HUES6 (cell line): Measurements from ENCODE around the gene LRP2.
"Not testable (repeated sequence)": the region's sequence is repeated elsewhere in the genome, so short reads cannot be mapped to it uniquely, and the experiment has no call there.

Experiments
- H3K27ac ChIP-seq: 2 replicates; pipeline ENCODE4 v1.7.0; 2013; ENCODE audit warnings: low read depth, mild to moderate bottlenecking, low read length, inconsistent platforms
- H3K27me3 ChIP-seq: 2 replicates; pipeline ENCODE4 v1.6.1; 2013; ENCODE audit warnings: low read length; ENCODE audit not compliant: control insufficient read depth, insufficient read depth
- H3K36me3 ChIP-seq: 2 replicates; pipeline ENCODE4 v1.6.1; 2013; ENCODE audit warnings: low read length; ENCODE audit not compliant: control insufficient read depth, insufficient read depth
- H3K4me1 ChIP-seq: 2 replicates; pipeline ENCODE4 v1.6.1; 2013; ENCODE audit warnings: low read length; ENCODE audit not compliant: control insufficient read depth, insufficient read depth
- H3K4me3 ChIP-seq: 2 replicates; pipeline ENCODE4 v1.5.1; 2013; ENCODE audit warnings: low read depth, low read length
- H3K9ac ChIP-seq: one replicate; pipeline ENCODE4 v1.6.1; 2013; ENCODE audit warnings: mild to moderate bottlenecking, low read length
- H3K9me3 ChIP-seq: 2 replicates; pipeline ENCODE4 v1.6.1; 2013; ENCODE audit warnings: low read depth, low read length; ENCODE audit not compliant: control insufficient read depth, insufficient read depth

Gene LRP2

GRCh38 chr2:169325886-169326285 is 36.4 kb downstream of the LRP2 start:
- H3K9me3 ChIP-seq, H3K36me3 ChIP-seq, H3K27me3 ChIP-seq, H3K27ac ChIP-seq, H3K4me1 ChIP-seq, H3K9ac ChIP-seq, H3K4me3 ChIP-seq: not testable (repeated sequence)

- no peak overlapping the region for H3K27ac ChIP-seq
- H3K27me3 ChIP-seq: no peaks in the 10 kb centered on the region
- H3K9me3 ChIP-seq: no peaks in the 10 kb centered on the region; the same call in 1 of the 2 replicates
- H3K4me3 ChIP-seq: no peak overlapping the region
- no peak overlapping the region for H3K9ac ChIP-seq
- H3K36me3 ChIP-seq: no peaks in the 10 kb centered on the region
- H3K4me1 ChIP-seq: no peaks in the 10 kb centered on the region; the same call in 1 of the 2 replicates
Measured at GRCh38 chr2:169324581-169325260, 37.6 kb downstream of the LRP2 start.

GRCh38 chr2:169323841-169324240 is 38.5 kb downstream of the LRP2 start:
- H3K9me3 ChIP-seq: no peaks in the 10 kb centered on the region; the same call in 1 of the 2 replicates
- H3K9ac ChIP-seq: no peak overlapping the region
- H3K27ac ChIP-seq: no peak overlapping the region
- no peaks in the 10 kb centered on the region; the same call in 1 of the 2 replicates for H3K4me1 ChIP-seq
- H3K36me3 ChIP-seq: no peaks in the 10 kb centered on the region
- H3K4me3 ChIP-seq: no peak overlapping the region
- H3K27me3 ChIP-seq: no peaks in the 10 kb centered on the region

- no peaks in the 10 kb centered on the region for H3K36me3 ChIP-seq
- no peaks in the 10 kb centered on the region; the same call in 1 of the 2 replicates for H3K4me1 ChIP-seq
- no peak overlapping the region for H3K4me3 ChIP-seq
- no peaks in the 10 kb centered on the region; the same call in 1 of the 2 replicates for H3K9me3 ChIP-seq
- no peak overlapping the region for H3K9ac ChIP-seq
- H3K27ac ChIP-seq: no peak overlapping the region
- H3K27me3 ChIP-seq: no peaks in the 10 kb centered on the region
Measured at GRCh38 chr2:169320561-169320960, 41.8 kb downstream of the LRP2 start.

GRCh38 chr2:169315357-169315756 is 47.0 kb downstream of the LRP2 start:
- H3K4me3 ChIP-seq: no peak overlapping the region
- no peaks in the 10 kb centered on the region for H3K36me3 ChIP-seq
- H3K4me1 ChIP-seq: no peaks in the 10 kb centered on the region
- H3K9me3 ChIP-seq: no peaks in the 10 kb centered on the region
- H3K9ac ChIP-seq: no peak overlapping the region
- no peak overlapping the region for H3K27ac ChIP-seq
- no peaks in the 10 kb centered on the region for H3K27me3 ChIP-seq

- H3K9ac ChIP-seq, H3K4me3 ChIP-seq: not testable (repeated sequence)
Measured at GRCh38 chr2:169308349-169308748, 54.0 kb downstream of the LRP2 start.

GRCh38 chr2:169304689-169305088 is 57.6 kb downstream of the LRP2 start:
- H3K27ac ChIP-seq, H3K4me1 ChIP-seq, H3K4me3 ChIP-seq, H3K9ac ChIP-seq, H3K9me3 ChIP-seq, H3K27me3 ChIP-seq, H3K36me3 ChIP-seq: not testable (repeated sequence)

More at GRCh38 chr2:169308349-169308748, 54.0 kb downstream of the LRP2 start:
- not testable (repeated sequence) for H3K27ac ChIP-seq, H3K36me3 ChIP-seq, H3K9me3 ChIP-seq, H3K4me1 ChIP-seq, H3K27me3 ChIP-seq

GRCh38 chr2:169303579-169304305 is 58.6 kb downstream of the LRP2 start:
- Histone ChIP-seq H3K4me3 (no peak overlapping the region), H3K27ac (no peak overlapping the region), H3K4me1 (peaks cover 8% of the 10 kb centered on the region), H3K9ac (no peak overlapping the region), H3K36me3 (no peaks in the 10 kb centered on the region), H3K9me3 (no peaks in the 10 kb centered on the region), H3K27me3 (no peaks in the 10 kb centered on the region)

- Histone ChIP-seq H3K27me3 (no peaks in the 10 kb centered on the region), H3K9me3 (no peaks in the 10 kb centered on the region), H3K27ac (no peak overlapping the region), H3K36me3 (no peaks in the 10 kb centered on the region), H3K9ac (no peak overlapping the region), H3K4me3 (no peak overlapping the region), H3K4me1 (peaks cover 8% of the 10 kb centered on the region)
Measured at GRCh38 chr2:169302364-169302763, 60.0 kb downstream of the LRP2 start.

- Histone ChIP-seq H3K4me3 (no peak overlapping the region), H3K9me3 (no peaks in the 10 kb centered on the region), H3K27ac (no peak overlapping the region), H3K27me3 (no peaks in the 10 kb centered on the region), H3K36me3 (no peaks in the 10 kb centered on the region), H3K4me1 (peaks cover 8% of the 10 kb centered on the region), H3K9ac (no peak overlapping the region)
Measured at GRCh38 chr2:169301596-169302335, 60.6 kb downstream of the LRP2 start.
